Inflammatory macrophage (primary cell): ENCODE measurements around the gene GLTP.
"Not testable (repeated sequence)": the region's sequence is repeated elsewhere in the genome, so short reads cannot be mapped to it uniquely, and the experiment has no call there.

Experiments
- DNase-seq, 2 donors: peaks; one replicate each; pipeline ENCODE4 v3.0.0-alpha.2; 2020 to 2022

Gene GLTP

DNA sequence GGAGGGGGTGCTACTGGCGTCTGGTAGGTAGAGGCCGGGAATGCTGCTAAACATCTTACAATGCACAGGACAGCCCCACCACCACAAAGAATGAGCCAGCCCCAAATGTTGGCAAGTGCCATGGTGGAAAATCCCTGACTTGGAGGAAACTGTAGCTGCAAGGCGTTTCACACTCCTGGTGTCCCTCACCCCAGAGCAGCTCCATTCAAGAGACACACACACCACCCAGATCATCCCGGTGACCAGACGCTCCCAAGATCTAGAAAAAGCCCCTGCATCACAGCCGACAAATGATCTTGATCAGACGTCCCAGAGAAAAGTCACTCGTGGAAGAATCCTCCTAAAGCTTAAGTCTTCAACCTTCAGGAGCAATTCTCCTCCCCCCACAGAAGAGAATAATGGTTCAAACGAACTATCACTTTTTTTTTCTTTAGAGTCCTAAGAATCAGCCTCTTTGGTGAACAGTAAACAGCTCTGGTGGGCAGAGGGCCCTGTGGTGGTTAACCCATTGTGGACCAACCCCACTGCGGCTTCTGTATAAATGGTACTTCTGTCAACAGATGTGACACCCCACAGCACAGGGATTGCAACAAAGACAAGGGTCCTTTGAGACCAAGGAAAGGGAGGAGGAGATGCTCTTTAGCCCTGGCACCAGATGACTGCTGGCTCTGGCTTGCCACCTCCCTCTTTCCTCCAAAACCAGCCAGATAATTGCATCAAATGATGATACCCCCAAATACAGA, 2.7 kb downstream of the GLTP start:
- DNase-seq, result no peak

DNA sequence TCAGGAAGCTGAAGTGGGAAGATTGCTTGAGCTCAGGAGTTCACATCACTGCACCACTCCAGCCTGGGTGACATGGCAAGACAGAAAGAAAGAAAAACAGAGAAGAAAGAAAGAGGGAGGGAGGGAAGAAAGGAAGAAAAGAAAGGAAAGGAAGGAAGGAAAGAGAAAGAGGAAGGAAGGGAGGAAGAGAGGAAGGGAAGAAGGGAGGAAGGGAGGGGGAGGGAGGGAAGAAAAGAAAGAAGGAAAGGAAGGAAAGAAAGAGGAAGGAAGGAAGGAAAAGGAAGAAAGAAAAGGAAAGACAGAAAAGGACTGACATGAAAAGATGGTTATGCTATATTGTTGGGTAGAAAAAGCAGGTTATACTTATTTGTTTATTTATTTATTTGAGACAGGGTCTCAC, 3.9 kb downstream of the GLTP start:
- no peak for DNase-seq

DNA sequence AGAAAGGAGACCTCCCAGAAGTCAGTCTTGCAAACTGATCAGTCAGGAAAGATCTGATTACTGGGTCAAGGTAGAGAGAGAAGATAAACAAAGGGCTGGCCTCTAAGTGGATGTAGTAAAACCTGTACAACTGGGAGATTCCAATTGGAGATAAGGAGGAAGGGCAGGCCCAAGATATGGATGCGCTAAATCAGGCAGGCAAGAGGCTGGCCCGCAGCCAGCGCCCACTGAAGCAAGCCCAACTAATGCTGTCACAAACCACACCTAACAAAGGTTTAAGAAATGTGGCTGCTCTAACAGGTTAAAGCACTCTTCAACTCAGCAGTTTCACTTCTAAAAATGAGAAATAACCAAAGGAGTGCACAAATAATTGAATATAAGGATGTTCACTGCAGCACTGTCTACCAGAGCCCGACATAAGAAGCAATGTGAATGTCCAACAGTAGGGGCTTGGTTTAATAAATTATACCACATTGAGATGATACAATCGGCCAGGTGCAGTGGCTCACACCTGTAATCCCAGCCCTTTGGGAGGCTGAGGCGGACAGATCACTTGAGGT, 4.7 kb downstream of the GLTP start:
- DNase-seq, result no peak

DNA sequence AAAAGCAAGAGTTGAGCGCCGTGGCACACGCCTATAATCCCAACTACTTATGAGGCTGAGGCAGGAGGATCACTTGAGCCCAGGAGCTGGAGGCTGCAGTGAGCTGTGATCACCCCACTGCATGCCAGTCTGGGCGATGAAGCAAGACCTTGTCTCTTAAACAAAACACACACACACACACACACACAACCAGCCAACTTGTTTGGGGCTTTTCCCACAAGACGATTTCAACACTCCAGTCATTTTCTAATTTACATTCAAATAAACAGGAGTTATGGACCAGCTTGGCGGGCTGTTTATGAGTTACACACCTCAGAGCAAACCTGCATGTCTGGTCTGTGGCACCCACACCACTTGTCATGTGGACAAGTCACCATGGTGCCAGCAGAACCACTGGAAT, 6.7 kb downstream of the GLTP start:
- no peak for DNase-seq

DNA sequence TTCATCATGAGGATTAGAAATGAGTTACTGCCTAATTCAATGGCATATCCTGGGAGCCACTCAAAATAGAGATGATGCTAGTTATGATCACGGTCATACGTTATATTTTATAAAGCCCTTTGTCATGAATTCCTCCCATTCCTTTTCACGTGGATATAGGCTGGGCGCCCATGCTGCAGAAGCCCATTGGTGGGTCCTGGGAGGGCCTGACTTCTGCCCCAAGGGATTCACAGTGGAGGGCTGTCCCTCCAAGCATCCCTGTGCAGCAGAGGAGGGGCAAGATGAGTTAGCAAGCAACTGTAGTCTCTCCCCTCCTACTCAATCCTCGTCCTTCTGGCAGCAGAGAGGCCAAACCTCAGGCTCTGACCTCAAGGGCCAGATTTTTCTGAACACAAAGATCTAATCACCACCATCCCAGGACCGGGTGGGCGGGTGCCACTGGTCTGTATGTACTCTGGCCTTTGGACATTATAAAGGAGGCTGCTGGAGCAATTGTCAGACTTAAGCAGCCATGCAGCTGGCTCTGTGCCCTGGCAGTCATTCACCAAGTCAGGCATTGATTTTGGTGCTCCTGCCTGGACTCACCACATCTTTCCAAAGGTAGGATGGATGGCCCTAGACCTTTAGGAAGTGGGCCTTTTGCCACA, 8.6 kb downstream of the GLTP start:
- DNase-seq, result peak in 1 of 2 donors; percentile 20

DNA sequence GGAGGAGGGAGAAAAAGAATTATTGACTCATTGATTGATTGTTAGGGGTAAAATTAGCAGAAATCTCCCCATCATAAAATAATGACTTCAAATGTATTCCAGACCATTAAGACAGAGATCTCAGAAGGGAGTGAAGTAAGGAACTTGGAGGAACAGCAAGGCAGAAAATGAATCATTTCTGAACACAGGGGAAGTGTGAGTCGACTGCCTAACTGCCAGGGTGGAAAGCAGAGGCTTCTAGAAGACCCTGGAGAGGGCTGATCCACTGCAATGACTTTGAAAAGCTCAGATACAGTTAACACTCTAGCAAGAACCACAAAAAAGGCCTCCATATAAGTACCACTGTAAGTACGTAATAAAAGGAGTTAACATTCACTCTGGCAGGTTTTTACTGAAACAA, 9.7 kb downstream of the GLTP start:
- DNase-seq, result peak; percentile 32 to 33

DNA sequence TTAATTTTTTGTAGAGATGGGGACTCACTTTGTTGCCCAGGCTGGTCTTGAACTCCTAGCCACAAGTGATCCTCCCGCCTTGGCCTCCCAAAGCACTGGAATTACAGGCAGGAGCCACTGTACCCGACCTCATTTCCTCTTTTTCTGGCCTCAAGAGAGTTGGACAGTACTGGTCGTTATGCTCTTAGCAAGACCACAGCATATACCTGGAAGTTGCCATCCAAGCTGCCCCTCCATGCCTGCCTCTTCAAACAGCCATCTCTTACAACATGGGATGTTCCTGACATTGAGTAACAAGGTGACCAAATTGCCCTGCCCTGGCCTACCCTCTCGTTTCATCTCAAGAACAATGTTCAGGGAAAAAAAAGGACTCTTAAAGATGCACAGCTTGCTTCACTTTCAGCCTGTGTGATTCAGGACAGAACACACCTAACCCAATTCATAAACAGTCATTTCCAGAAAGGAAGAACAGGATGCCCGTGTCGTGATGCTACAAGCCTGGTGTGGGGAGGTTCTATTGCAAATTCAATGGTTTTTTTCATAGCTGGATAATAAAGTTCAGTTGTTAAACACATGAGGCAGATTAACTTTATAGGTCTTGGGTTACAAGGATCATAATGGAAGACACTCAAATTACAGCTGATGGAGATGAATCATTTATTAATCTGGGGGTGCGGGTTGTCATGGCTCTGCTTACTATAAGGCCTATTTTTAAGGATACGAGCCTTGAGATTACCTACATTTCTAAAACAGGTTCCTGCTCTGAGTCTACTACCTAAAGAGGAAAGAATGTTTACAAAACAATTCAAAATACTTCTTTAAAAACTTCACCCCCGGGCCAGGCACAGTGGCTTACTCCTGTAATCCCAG, 11.9 kb downstream of the GLTP start:
- DNase-seq, result no peak

DNA sequence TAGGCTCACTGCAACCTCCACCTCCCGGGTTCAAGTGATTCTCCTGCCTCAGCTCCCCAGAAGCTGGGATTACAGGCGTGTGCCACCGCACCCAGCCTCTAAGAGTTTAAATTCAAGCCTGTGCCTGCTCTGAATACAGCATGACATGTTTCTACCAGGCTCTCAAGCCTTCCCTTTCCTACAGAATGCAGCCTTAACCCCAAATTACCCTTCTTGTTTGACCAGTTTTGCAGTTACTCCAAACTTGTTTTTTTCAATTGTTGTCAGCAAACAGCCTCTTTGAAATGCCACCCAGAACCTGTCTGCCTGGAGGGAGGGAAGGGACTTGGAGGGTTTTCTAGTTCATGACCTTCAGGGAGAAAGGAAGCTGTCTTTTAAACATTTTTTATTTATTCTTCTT, 15.4 kb downstream of the GLTP start:
- DNase-seq, result no peak

DNA sequence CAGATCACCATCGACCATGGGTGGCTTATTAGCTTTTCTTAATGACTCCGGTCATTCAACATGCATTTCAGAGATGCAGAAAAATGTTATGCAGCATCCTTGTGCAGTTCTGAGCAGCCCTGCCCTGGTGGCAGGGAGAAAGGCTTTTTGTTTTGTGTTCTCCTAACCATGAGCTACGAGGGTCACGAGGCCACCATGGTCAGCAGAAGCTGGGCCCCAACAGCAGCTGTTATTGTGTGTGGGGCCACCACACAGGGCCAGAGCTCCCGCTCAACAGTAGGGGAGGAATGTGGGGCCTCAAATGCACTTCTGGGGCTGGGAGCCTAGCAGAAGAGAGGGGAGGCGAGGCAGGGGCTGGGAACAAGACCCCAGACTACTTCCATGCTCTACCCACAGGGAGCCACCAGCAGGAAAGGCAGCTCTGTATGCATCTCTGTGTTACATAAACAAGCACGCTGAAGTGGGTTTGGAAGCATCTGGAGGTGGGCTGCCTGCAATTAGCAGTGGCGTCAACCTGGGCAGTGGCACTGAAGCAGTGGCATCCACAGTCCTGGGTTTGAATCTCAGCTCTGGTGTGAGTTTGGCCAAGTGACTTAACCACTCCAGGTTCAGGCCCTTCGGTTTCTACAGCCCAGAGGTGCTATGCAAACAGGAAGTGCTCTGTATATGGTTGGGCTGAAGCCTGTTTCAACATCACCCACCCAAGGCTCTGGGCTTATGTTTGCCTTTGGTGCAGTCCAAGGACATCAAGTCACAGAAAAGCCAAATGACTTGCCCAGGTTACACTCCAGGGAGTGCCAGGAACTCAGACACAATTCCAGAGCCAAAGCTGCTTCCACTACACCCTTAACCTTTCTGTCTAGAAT, 16.3 kb downstream of the GLTP start:
- peak; percentile 58 to 61 for DNase-seq

DNA sequence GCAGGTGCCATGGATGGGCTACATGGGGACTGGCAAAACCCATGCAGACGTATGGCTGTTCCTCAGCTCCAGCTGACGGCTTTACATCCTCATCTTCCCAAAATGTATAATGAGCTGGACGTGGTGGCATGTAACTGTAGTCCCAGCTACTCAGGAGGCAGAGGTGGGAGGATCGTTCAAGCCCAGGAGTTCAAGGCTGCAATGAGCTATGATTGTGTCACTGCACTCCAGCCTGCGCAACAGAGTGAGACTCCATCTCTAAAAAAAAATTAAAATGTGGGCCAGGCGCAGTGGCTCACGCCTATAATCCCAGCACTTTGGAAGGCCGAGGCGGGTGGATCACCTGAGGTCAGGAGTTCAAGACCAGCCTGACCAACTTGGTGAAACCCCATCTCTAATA, 17.9 kb downstream of the GLTP start:
- not testable (repeated sequence) for DNase-seq

DNA sequence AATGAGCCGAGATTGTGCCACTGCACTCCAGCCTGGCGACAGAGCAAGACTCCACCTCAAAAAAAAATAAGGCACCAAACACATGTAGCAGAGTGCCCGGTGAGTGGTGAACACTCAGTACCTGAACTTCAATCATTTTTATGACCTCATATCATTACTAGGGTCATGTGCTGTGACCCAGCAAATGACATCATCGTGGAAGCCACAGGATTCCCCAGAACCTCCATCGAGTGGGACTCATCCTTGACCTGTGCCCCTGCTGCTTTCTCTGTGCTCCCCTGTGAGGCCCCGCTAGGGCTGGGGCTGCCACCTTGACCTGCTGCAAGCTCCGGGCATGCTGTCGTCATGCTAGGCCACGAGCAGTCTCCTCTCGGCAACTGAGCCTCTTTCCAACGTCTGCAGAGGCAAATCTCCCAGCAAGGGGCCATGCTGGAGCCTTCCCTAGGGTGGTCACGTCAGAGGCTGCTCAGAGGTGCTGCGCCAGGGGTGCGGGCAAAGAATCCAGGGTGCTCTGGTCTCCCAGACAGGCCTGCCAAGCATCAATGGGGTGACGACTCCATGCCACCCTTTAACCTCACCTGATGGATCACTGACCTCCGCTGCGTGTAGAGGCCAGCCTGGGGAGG, 18.5 kb downstream of the GLTP start:
- DNase-seq, result no peak

DNA sequence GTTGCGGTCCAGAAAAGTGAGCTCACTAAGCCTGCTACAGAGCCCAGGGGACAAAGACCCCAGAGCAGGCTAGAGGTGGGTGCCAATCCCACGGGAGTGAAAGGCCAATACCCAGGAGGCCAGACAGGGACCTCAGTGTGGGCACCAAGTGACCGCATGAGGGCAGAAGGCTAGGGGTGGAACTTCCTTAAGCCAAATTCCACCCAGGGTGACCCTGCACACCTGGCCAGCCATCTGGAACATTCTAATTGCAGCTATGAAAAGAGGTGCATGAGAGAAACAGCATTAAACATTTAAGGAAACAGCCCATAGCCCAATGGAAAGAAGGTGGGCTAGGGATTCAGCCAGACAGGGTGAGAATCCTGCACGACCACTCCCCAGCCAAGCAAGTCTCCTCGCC, 19.4 kb downstream of the GLTP start:
- no peak for DNase-seq

DNA sequence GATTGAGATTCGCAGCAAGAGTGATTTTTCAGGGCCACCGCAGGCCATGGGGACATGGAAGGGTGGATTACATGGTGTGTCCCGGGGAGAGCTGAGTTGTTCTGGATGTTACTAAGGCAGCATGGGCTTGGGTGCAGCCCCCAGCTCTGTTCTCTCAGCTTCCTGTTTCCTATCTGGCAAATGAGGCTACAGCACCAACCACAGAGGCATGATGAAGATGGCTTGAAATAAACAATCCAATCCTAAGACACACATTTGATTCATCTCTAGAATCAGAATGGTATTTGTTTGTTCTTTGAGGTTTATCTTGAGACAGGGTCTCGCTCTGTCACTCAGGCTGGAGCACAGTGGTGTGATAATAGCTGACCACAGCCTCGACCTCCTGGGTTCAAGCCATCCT, 21.6 kb downstream of the GLTP start:
- DNase-seq, result no peak

DNA sequence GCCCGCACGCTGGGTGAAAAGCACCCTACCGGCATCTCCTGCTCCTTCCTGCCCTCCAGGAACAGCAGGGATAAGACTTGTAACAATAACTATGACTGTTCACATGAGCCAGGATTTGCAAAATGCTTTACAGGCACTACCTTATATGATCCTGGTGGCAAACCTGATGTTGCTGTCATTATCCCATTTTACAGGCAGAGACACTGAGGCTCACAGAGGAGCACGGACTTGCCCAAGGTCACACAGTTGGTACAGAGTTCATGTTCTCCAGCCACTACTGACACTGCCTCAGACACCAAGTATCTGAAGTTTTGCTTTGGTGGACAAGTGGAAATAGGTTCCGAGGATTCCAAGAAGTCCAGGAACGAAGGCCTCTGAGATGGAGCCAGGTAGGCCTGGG, 22.6 kb downstream of the GLTP start:
- no peak for DNase-seq

DNA sequence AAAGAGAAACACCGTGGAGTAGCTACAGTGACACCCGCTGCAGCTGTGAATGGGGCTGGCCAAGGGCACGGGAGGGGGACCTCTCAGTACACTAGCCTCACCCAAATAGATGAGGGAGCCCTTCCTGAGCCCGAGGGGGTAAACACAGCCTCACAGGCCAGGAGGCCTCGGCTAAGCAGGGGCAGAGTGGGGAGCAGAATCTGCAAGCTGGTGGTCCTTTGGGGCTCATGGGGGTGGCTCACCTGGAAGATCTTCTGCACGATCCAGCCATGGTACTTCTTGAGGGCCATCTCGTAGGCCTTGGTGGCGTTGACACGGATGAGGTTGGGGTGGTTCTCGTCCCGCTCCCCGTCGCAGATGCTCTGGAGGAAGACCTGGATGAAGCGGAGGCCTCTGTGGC, 25.0 kb downstream of the GLTP start:
- no peak for DNase-seq

DNA sequence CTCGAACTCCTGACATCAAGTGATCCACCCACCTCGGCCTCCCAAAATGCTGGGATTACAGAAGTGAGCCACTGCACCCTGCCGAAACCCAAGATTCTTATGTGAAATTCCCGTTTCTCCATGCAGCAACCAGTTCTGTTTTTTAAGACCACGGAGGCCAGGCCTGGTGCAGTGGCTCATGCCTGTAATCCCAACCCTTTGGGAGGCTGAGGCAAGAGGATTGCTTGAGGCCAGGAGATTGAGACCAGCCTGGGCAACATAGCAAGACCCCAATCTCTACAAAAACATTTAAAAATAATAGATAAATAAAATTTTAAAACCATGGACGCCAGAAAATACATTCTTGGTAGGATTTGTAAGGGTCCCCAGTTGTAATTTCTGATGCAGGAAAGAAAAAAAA, 29.8 kb downstream of the GLTP start:
- peak in 1 of 2 donors; percentile 42 for DNase-seq

DNA sequence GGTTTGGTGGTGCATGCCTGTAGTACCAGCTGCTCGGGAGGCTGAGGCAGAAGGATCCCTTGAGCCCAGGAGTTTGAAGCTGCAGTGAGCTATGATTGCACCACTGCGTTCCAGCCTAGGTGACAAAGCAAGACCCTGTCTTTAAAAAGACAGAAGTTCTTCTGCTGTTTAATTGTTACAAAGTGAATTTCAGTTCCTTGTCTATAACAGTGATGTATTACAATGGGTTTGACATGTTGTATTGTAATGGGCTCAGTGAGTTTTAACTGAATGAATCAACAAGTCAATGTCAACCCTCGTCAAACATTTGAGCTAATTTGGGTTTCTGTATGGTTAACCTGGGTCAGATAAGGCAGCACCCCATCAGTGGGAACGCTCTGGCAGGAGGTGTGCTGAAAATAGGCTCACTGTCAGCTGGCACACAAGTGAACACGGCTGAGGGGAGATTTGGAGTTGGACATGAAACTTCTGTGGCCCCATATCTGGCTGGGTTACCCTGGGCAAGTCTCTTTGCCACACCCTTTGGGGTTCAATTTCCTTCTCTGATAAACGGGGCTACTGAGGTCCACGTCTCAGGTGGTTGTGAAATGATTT, 33.1 kb downstream of the GLTP start:
- DNase-seq, result peak; percentile 47 to 66

DNA sequence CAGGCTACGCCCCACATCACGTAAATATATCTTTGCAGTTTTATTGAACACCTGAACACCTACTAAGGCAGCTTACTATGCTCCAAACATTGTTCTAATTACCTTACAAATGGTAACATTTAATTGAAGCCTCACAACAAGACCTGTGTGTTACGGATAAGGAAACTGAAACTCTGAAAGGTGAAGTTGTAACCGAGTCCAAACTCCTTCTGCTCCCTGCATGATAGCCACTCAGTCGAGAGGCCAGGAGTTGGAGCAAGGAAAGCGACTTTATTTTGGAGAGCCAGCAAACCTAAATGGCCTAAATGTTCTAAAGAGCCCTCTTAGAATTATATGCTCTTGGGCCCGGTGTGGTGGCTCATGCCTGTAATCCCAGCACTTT, 34.5 kb downstream of the GLTP start:
- no peak for DNase-seq

DNA sequence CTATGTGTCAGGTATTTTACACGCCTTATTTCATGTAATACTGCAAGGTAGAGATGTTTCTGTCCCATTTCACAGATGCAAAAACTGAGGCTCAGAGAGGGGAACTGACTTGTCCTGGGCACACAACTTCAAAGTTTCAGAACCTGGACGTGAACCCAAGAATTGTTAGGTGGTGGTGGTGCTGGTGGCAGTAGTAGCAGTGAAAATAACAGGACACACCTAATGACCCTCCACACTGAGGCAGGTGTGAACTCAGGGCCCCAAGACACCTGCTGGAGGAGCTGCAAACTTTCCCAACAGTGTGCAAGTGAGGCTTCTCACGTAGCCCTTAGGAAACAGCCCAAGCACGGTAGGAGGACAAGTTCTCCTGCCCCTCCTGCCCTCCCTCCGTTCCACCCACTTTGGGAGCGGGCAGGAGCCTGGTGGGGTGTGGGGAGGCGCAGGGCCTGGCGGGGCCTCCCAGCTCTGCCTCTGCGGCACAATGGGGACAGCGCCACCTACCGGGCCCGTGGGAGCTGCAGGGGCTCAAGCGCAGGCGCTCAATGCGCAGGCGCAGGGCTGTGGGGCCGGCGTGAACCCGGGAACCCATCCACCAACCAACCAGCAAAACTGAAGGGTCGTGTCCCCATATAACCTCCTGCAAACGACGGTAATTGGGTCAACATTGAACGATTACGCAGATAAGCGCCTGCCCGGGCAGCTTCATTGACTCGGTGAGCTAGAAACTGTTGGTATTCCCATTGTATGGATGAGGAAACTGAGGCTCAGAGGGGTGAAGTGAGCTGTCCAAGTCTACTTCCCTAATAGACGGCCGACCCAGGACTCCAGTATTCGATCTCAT, 35.1 kb downstream of the GLTP start:
- DNase-seq, result peak; percentile 88 to 90

DNA sequence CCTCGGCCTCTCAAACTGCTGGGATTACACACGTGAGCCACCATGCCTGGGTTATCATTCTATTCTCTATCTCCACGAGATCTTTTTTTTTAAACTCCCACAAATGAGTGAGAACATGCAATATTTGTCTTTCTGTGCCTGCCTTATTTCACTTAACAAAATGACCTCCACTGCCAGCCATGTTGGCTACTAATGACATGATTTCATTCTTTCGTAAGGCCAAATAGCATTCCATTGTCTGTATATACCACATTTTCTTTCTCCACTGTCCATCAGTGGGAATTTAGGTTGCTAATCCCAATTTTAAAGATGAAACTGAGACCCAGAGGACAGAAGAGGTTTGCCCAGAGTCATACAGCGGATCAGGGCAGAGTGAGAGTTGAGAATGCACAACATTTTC, 36.2 kb downstream of the GLTP start:
- no peak for DNase-seq
